Measurements from ENCODE around the gene CCR6.

DNA sequence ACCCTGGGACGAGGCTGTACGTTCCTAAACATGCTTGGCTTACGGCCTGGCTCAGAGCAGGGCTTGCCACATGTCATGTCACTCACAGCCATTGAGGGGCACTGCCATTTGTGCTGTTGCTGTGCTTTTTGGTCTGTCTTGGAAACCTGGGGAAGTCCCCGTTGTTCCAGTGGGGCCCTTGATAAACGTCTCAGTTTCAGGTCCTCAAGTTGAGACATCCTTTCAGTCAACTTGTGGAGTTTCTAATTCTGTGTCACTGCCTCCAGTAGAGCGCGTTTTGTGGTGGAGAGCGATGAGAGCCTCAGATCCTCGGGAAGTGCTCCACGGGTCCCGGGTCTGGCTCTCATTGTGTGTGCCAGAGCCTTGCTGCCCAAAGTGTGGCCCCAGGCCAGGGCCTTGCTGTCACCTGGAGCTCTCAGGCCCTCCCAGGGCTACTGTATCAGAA lies 43.0 kb upstream of the CCR6 start:
- no peak for TF ChIP-seq EZH2 (IDR thresholded peaks at IDR 0.05; ENCODE audit: borderline replicate concordance)
- TF ChIP-seq, protein P1, sequence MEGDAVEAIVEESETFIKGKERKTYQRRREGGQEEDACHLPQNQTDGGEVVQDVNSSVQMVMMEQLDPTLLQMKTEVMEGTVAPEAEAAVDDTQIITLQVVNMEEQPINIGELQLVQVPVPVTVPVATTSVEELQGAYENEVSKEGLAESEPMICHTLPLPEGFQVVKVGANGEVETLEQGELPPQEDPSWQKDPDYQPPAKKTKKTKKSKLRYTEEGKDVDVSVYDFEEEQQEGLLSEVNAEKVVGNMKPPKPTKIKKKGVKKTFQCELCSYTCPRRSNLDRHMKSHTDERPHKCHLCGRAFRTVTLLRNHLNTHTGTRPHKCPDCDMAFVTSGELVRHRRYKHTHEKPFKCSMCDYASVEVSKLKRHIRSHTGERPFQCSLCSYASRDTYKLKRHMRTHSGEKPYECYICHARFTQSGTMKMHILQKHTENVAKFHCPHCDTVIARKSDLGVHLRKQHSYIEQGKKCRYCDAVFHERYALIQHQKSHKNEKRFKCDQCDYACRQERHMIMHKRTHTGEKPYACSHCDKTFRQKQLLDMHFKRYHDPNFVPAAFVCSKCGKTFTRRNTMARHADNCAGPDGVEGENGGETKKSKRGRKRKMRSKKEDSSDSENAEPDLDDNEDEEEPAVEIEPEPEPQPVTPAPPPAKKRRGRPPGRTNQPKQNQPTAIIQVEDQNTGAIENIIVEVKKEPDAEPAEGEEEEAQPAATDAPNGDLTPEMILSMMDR (IDR thresholded peaks at IDR 0.05; ENCODE audit: poor library complexity) = no peak

All from hepatocyte (in vitro differentiated cells).